ENCODE results near the gene CTNNBL1. TPM values are rescaled to one million over a fixed set of nuclear protein-coding genes. Genes with fewer than 3 reads are reported as not detected.

The CTNNBL1 gene
- total RNA-seq, 1 experiment from 2014 or later = 55.4 TPM

GRCh38 chr20:37864298-37864697 is 170.5 kb downstream of the CTNNBL1 start (continued):
- no peak for TF ChIP-seq FOSL1 (IDR thresholded peaks at IDR 0.05; ENCODE audit: low read depth)

- H3K4me3 ChIP-seq (replicated peaks in 1 of 2; ENCODE audit: low read depth in 1 of 2, low read length in 2 of 2) = no peak overlapping the region
- H2AFZ ChIP-seq (ENCODE audit: low read depth, low read length, poor library complexity, severe bottlenecking) = no peak overlapping the region
- no TSS peak for BruUV-seq (replicated peaks)
- ATAC-seq (no peak), DNase-seq (ENCODE audit: low read depth, low spot score) (no peak)
- POLR2A ChIA-PET = no interaction called here
- H3K36me3 ChIP-seq (ENCODE audit: control insufficient read depth in 1 of 2, insufficient read depth in 2 of 2, low read length in 2 of 2) = no peaks in the 10 kb centered on the region; a peak in 1 of 4 replicates
- H3K9me3 ChIP-seq (ENCODE audit: control insufficient read depth in 1 of 2, insufficient read depth in 1 of 2, low read depth in 1 of 2, low read length in 2 of 2) = no peaks in the 10 kb centered on the region
- H3K9me2 ChIP-seq (ENCODE audit: insufficient read depth) = no peaks in the 10 kb centered on the region
- H3K9ac ChIP-seq (ENCODE audit: low read length) = no peak overlapping the region
- intact Hi-C loops (cut with micrococcal nuclease) = no loop called here
- RAD21 ChIA-PET (ENCODE audit: low non-redundant PET in 1 of 2, low total read pairs in 2 of 2, uncharacterized antibody in 2 of 2, unreplicated experiment in 2 of 2) = no interaction called here
- H4K20me1 ChIP-seq (ENCODE audit: insufficient read depth) = no peaks in the 10 kb centered on the region
- CTCF ChIA-PET = no interaction called here
- no peaks in the 10 kb centered on the region for H3K79me2 ChIP-seq (ENCODE audit: insufficient read depth, low read length)
- no peak for TF ChIP-seq CBX3 (IDR thresholded peaks at IDR 0.05; ENCODE audit: low read depth)
- no peak for TF ChIP-seq ELF1 (IDR thresholded peaks at IDR 0.05; ENCODE audit: borderline replicate concordance, low read depth)
- TF ChIP-seq CEBPB (IDR thresholded peaks at IDR 0.05; ENCODE audit: low read depth) = no peak
- TF ChIP-seq TCF7L2 (IDR thresholded peaks at IDR 0.05; ENCODE audit: borderline replicate concordance, extremely low read depth, insufficient read depth, insufficient read length) = no peak
- TF ChIP-seq ZNF274 (IDR thresholded peaks at IDR 0.05; ENCODE audit: low read depth, low read length) = no peak
- no peak for TF ChIP-seq ZFX (IDR thresholded peaks at IDR 0.05)
- TF ChIP-seq JUND (IDR thresholded peaks at IDR 0.05) = no peak
- TF ChIP-seq ATF3 (IDR thresholded peaks at IDR 0.05) = no peak
- no peak for TF ChIP-seq POLR2AphosphoS5 (IDR thresholded peaks at IDR 0.05; ENCODE audit: low read depth, low read length)
- no peak overlapping the region for H3K4me2 ChIP-seq (ENCODE audit: low read length)
- no peaks in the 10 kb centered on the region for H3K27me3 ChIP-seq (ENCODE audit: insufficient read depth, low read length)
- H3K4me1 ChIP-seq (ENCODE audit: control insufficient read depth in 1 of 2, insufficient read depth in 2 of 2, low read length in 2 of 2) = no peaks in the 10 kb centered on the region
- no peak overlapping the region for H3K27ac ChIP-seq (ENCODE audit: low read depth, low read length)
These were observed 172.2 kb downstream of the CTNNBL1 start for GRCh38 chr20:37866051-37866450.

Measured in HCT116 (cell line).